Hematopoietic multipotent progenitor cell treated with erythropoietin and hydrocortisone succinate and interleukin-3 and kit ligand, for 8 days (in vitro differentiated cells): Measurements from ENCODE around the gene HSD3B7.

Experiments
- DNase-seq: peaks from one replicate; pipeline ENCODE4 v3.0.0-alpha.2; 2015

The HSD3B7 gene

DNA sequence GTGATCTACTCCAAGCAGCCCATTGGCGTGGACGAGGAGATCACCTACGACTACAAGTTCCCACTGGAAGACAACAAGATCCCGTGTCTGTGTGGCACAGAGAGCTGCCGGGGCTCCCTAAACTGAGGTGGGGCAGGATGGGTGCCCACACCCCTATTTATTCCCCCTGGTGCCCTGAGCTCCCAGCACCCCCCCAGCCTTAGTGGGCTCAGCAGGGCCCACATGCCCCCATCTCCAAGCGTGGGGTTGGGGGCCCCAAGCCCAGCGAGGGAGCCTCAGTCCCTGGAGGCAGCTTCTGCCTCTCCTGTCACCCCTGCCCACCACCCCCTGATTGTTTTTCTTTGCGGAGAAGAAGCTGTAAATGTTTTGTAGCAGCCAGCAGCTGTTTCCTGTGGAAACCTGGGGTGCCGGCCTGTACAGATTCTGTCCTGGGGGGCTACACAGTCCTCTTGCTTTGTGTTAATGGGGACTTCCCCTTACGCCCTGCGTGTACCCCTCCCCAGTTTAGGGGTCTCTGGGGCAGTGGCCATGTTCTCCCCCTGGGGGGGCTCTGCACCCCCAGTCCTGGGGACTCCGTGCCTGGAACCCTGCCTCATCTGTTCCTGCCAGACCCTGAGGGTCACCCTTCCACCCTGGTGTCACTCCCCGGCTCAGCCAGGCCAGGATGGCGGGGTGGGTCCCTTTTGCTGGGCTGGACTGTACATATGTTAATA is 953 bp upstream of the HSD3B7 start:
- DNase-seq = no peak

DNA sequence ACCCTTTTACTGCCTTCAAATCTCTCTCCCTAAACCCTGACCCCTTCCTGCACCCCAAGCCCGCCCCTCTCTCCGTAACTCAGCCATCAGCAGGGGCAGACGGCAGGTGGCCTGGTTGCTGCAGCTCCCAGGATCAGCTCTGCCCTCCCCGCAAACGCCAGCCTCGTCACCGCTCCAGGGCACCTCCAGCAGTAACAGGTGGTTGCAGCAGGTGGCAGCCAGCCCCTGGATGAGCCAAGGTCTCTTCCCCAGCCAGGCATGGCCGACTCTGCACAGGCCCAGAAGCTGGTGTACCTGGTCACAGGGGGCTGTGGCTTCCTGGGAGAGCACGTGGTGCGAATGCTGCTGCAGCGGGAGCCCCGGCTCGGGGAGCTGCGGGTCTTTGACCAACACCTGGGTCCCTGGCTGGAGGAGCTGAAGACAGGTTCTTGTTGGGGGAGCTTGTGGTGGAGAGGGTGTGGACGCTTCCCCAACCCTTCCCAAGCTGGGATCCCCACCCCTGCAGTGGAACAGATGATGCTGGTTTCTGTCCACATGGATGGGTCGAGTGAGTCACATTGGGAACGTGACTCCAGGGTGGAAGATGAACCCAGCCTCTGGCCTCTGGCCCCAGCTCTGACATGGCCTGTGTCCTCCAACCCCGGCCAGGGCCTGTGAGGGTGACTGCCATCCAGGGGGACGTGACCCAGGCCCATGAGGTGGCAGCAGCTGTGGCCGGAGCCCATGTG is 558 bp downstream of the HSD3B7 start:
- peak; percentile 36 for DNase-seq

DNA sequence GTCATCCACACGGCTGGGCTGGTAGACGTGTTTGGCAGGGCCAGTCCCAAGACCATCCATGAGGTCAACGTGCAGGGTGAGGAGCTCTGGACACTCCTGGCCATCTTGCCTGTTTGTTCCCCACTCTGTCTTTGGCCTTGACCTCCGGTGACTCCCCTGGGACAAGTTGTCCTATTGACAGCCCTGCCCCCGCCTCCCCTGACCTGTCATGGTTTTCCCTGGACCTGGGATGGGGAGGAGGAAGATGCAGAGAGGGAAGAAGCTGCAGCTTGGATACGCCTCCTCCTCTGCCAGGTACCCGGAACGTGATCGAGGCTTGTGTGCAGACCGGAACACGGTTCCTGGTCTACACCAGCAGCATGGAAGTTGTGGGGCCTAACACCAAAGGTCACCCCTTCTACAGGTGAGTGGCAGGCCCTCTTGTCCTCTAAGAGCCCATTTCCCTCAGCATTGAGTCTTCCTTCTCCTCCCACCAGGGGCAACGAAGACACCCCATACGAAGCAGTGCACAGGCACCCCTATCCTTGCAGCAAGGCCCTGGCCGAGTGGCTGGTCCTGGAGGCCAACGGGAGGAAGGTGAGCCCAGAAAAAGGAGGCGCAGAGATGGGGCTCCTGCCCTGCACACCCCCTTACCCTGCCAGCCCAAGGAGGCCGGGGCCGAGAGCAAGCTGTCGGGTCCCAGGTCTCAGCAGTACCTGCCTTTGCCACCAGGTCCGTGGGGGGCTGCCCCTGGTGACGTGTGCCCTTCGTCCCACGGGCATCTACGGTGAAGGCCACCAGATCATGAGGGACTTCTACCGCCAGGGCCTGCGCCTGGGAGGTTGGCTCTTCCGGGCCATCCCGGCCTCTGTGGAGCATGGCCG is 1.4 kb downstream of the HSD3B7 start:
- no peak for DNase-seq

DNA sequence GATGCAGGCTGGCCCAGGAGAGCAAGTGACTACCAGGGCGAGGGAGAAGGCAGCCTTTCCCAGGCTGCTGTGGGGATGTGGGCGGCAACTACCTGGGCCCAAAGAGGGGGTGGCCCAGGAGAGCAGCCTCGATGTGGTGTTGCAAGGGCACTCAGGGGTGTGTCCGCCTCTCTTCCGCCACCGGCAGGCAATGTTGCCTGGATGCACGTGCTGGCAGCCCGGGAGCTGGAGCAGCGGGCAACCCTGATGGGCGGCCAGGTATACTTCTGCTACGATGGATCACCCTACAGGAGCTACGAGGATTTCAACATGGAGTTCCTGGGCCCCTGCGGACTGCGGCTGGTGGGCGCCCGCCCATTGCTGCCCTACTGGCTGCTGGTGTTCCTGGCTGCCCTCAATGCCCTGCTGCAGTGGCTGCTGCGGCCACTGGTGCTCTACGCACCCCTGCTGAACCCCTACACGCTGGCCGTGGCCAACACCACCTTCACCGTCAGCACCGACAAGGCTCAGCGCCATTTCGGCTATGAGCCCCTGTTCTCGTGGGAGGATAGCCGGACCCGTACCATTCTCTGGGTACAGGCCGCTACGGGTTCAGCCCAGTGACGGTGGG is 2.7 kb downstream of the HSD3B7 start:
- DNase-seq = no peak

DNA sequence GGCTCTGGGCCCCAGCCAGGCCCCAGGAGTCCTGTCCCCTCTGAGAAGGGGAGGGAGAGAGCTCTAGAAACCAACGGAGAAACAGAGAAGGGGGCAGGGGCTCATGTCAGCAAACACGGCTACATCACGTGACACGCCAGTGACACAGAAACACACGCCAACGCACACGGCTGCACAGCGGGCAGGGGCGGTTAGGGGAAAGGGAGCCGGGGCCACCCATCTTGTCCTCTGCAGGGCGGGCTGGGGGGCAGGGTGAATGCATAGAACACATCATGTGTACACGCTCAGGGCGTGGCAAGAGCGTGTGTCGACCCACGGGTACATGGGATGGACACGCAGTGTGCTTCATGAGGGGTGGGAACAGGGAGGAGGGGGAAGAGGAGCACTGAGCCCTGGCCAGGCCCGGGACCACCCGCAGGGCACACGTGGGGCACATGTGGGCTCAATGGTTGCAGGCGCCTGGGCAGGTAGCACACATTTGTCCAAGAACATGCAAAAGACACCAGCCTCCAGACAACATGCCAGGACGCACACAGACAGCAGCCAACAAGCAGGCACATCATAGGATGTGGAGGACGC is 4.6 kb downstream of the HSD3B7 start:
- DNase-seq = no peak

DNA sequence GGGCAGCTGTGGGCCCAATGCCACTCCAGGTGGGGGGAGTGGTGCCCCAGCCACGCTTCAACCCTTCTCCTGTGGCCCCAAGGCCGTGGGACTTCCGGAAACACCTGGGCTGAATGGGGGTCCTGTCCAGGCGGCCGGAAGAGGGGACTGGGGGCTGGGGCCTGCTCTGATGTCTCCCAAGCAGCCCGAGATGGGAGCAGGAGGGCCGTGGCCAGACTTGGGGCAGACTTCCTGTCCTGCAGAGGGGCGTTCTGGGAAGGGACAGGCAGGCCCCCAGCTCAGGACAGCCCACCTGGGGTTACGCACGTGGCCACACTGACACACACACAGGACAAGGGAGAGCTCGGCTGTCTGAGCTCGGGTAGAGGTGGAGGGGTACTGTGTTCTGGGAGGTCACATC is 5.1 kb downstream of the HSD3B7 start:
- DNase-seq = no peak

DNA sequence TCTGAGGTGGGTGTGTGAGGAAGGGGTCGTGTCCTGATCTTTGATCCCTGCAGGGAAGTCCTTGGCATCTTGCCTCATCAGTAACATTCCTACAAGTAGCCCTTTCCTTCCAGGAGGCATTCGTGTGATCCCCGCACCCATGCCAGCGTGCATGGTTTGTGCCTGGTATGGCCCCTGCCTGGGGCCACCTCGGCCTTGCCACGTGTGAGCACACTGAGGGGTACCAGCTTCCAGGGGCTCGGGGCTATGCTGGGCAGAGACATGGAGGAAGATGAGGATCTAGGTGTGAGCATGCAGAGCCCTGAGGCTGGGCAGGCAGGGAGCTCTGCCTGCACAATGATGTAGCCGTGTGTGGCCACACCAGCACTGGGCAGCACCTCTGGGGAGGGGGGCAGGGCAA is 6.0 kb downstream of the HSD3B7 start:
- no peak for DNase-seq

DNA sequence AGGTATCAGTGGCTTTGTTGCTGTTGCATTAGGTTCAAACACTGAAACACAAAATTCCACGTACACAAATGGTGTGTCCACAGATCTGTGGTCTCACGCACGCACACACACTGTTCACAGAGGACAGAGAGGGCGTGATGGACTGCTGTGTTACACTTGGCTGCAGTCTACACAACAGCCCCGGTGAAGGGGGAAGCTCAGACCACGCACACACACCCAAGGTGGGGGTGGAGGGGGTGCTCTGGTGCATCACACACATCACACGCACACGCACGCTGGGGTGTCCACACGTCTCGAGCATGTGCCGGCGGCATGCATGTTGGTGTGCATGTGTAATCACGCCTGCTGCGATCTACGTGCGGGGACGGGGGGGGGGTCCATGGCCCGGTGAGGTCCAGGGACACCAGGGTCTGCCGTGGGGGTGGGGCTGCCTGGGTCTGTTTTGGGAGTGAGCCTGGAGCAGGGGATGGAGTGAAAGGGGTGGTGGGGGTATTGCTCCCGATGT is 7.3 kb downstream of the HSD3B7 start:
- no peak for DNase-seq

DNA sequence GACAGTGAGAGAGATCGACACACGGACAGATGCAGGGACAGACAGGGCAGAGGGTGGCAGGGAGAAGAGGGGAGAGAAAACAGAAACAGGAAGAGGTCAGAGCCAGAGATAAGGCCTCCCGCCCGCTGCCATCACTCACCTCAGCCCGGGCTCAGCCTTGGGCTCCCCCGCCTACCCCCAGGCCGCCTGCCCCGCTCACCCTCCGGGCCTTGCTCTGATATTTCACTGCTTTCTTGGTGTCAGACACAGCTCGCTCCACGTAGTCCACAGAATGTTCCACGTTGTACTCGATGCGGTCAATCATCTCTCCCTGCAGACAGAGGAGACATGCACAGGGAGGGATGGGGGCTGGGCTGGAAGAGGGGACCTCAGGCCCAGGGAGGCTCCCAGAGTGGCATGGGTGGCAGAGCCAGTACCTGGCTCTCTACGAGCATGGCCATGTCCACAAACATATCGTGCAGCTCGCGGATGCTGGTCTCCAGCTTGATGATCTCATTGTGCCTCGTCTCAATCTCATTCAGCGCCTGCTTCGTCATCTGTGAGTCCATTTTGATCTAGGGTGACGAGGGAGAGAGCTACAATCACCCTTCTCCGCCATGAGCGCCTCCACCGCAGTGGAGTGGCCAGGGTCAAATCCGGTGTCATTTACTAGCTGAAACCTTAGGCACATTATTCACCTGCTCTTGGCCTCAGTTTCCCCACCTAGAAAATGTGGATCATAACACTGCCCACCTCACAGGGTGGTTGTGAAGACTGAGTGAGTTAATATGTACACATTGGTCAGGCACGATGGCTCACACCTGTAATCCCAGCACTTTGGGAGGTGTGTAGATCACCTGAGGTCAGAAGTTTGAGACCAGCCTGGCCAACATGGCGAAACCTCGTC is 8.2 kb downstream of the HSD3B7 start:
- peak; percentile 58 for DNase-seq

DNA sequence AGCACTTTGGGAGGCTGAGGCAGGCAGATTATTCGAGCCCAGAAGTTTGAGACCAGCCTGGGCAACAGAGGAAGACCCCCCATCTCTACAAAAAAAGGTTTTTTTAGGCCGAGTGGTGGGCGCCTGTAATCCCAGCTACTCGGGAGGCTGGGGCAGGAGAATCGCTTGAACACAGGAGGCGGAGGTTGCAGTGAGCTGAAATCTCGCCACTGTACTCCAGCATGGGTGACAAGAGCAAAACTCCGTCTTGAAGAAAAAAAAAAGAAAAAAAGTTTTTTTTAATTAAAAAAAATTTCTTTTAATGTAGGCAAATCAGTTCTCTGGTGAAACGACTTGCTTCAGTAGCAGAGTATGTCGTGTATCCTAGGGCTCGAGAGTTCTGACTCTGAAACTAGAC is 10.9 kb downstream of the HSD3B7 start:
- DNase-seq = no peak

DNA sequence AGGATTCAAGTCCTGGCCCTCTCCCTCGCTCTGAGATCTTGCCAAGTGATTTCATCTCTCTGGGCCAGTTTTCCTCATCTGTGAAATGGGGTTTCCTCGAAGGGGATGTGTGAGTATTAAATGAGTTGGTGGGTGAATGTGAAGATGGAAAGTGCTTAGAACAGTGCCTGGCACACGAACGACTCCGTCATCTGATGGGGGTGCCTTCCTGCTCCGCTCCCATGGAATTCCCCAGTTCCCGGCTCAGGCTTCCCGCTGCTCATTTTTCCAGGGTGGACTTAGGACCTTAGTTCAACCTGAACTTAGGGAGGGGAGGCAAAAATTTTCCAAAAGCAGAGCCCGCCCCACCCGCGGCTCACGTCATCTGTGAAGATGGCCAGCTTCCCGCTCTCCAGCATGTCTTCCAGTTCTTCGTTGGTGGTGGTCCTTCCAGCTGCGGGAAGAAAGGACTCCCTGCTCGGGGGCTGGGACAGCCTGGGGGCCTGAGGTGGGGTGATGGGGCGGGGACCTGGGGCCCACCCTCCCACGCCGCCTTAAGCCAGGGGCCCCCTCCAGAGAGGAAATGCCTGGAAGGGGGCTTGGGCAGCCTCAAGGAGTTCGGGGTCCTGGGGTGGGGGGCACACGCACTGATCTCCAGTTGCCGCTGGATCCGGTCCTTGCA is 11.4 kb downstream of the HSD3B7 start:
- DNase-seq = no peak

DNA sequence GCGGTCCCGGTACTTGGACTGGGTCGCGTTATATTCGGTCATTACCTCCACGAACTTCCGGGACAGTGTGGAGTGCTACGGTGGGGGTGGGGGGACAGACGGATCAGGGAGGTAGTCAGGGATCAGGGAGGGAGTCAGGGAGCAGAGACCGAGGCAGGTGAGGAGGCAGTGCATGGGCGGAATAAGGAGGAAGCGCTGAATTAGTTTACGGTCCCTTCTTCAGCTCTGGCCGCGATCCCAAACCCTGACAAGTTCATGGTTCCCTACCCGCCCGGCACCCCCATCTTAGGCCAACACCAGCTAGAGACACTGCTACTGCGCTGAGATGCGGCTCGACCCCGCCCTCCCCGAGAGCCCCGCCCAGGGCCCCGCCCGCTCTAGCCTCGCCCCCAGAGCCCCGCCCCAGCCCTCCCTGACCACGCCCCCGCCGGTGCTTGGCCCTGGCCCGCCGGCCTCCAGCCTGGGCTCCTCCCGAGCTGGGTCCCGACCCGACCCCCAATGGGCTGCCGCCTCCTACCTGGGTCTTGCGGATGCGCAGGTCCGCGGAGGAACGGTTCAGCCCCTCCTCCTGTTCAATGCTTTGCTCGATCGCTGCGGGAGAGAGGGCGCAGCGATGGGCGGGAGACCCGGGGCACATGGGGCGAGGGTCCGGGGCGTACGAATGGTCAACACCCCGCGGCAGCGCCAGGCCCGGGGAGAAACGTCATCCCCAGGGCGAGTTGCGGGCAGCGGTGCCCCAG is 12.1 kb downstream of the HSD3B7 start:
- peak; percentile 78 for DNase-seq

DNA sequence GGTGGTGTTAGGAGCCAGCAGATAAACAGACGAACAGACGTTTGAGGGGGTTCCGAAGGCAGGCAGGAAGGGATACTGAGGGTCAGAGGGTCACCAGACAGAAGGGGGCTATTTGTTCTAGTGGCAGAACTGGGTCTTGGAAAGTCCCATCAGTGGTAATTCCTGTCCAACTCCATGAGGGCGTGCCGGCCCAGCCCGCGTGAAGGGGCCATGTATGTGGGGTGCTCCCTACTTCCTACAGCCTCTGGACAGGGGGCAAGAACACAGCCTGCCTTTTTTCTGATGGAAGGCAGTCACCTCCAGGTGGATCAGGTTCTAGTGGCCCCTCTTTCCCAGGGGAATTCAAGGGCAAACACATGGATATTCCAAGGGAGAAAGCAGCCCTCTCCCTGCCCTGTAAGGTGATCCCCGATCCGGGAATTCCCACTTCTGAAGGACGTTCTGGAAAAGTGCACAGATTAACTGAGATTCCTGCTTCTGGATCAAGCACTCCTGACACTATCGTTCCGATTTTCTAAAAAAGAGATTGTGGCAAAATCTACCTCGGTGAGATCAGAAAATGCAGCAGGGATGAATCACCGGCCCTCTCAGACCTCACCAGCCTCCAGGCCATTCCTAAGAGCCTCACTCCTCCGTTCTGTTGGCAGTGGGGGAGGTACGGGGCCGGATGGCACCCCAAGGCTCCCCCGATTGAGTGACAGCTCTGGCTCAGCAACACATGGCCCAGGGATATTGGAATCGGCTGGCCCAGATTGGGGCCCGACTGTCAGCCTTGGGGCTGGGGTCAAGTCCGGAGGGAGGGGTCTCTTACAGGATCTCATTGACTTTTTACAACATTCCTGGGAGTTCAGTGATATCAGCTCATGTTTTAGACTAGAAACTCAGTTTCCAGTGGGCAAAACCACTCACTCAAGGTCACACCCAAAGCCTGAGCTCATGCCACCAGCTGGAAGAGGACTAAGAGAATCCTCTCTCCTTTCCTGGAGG is 13.0 kb downstream of the HSD3B7 start:
- DNase-seq = no peak

DNA sequence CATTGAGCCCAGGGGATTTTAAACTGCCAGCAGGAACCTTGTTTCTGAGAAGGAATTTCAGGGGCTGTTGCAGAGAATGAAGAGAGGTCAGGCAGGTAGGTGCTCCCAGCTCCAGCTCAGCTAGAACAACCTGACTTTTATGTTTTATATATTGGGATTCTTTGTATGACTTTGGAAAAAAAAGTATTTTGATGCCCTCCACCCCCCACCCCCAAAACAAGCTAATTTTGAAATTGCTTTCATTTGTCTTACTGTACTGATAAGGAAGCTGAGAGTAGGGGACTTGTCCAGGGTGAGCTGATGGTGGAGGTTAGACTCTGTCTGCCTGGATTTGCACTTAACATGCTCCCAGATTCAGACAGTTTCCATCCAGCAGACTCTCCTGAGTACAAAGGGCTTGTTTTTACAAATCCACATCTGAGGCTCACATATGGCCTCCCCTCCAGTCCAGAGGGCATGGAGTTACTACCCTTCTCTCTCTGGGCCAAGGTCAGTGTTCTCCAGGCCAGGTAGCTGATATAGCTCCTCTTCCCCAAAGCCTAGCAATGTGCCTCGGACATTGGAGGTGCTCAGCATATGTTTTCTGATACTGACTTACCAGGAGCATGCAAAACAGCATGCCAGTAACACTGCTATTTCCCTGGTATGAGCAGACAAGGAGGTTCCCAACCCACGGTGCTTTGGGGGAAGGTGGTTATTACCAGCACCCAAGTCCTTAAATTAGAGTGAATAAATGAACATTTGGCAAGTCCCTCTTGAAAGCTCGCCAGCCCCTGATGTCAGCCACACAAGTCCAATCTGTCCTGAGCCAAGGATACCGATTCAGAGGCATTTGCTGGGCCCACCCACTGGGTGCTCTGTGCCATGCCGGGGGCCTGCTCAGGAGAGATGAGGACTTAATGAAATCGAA is 14.1 kb downstream of the HSD3B7 start:
- no peak for DNase-seq

DNA sequence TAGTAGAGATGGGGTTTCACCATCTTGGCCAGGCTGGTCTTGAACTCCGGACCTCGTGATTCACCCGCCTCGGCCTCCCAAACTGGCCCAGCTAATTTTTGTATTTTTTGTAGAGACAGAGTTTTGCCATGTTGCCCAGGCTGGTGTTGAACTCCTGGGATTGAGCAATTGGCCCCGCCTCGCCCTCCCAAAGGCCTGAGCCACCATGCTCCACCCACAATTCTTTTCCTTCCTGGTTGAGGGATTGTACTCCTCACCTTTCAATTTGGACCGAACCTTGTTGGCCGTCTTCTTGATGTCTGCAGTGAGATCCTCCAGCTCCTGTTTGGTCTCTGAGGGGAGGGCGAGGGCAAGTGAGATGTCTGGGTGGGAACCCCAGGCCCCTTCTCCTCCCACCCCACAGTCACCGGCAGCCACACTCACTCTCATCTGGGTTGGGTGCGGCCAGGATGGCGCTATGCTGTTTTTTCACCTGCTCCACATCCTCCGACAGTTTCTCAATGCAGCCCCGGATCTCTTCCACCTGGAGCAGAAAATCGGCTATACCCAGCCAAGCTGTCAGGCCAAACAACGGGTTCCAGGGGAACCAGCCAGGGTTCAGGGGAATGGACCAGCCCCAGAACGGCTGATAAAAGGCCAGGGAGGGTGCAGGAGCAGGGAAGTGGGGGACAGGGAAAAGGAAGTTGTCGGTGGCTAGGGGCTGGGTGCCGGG is 15.8 kb downstream of the HSD3B7 start:
- no peak for DNase-seq

DNA sequence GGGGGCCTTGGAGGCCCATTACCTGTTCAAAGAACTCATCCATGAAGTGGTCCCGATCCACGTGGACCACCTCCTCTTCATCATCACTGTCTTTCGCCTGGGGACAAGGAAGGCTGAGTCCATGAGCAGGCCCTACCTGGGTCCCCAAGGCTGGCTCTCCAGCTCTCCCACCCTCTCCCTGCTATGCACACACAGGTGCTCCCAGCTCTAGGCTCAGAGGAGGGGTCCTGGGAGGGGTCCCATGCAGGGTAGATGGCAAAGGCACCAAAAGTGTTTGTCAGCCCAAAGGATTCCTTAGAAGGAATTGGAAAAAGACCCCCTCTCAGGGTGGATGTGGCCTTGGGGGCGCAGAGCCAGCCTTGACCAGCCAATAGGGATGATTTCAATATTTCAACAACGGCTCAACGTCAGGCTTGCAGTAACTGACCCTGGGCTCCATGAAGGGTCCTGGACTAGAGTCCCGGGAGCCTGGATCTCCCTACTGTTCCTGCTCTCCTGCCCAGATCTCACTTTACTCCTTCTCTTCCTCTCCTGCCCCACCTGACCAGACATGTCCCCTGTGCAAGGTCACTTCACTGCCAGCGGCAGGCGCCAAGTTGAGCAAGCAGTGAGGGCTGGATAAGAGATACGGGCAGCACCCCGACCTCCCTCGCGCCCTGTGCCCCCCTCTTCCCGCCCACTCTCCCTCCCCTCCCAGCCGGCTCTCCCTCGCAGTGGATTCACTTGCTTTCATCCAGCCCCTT is 16.7 kb downstream of the HSD3B7 start:
- no peak for DNase-seq
